MCF 10A (cell line): ENCODE measurements around the gene HRNR. TPM values are rescaled to one million over a fixed set of nuclear protein-coding genes. Genes with fewer than 3 reads are reported as not detected.
"Not testable (repeated sequence)": the region's sequence is repeated elsewhere in the genome, so short reads cannot be mapped to it uniquely, and the experiment has no call there.

ENCODE experiments used
- BruUV-seq: library from RNA; stranded (reverse); fragments of 400-500 nt; replicated peaks from 2 replicates; lab custom pipeline; 2021; lab: Mats Ljungman, UMichigan
- CTCF ChIA-PET: fragments of 300-600 bp; sonication (Branson Sonifier 250); formaldehyde crosslinking; extraction: SDS; loops from one replicate; lab custom pipeline; 2021; ENCODE audit warnings: antibody characterized with exemption, inconsistent platforms; lab: Yijun Ruan, JAX
- POLR2A ChIA-PET: fragments of 300-600, 350-650 bp; sonication (Branson Sonifier 250); formaldehyde crosslinking; extraction: SDS; loops from one replicate; lab custom pipeline; 2020; ENCODE audit warnings: antibody characterized with exemption, inconsistent platforms; lab: Yijun Ruan, JAX
- DNase-seq: peaks from one replicate; pipeline ENCODE4 v3.0.0-alpha.2; 2018; ENCODE audit not compliant: unreplicated experiment
- H3K27ac Mint-ChIP-seq: one replicate; pipeline ENCODE4 v1.8.0; 2022; ENCODE audit warnings: mild to moderate bottlenecking, low read depth, mixed read lengths; ENCODE audit not compliant: unreplicated experiment
- H3K27me3 Mint-ChIP-seq: one replicate; pipeline ENCODE4 v1.8.0; 2022; ENCODE audit warnings: mixed read lengths; ENCODE audit not compliant: insufficient read depth, unreplicated experiment
- H3K36me3 Mint-ChIP-seq: one replicate; pipeline ENCODE4 v1.8.0; 2022; ENCODE audit warnings: mild to moderate bottlenecking, moderate library complexity, mixed read lengths; ENCODE audit not compliant: insufficient read depth, unreplicated experiment
- H3K4me1 Mint-ChIP-seq: one replicate; pipeline ENCODE4 v1.8.0; 2022; ENCODE audit warnings: mixed read lengths; ENCODE audit not compliant: insufficient read depth, unreplicated experiment
- H3K4me3 Mint-ChIP-seq: one replicate; pipeline ENCODE4 v1.8.0; 2022; ENCODE audit warnings: mild to moderate bottlenecking, moderate library complexity, mixed read lengths; ENCODE audit not compliant: unreplicated experiment
- H3K9me3 Mint-ChIP-seq: one replicate; pipeline ENCODE4 v1.8.0; 2022; ENCODE audit warnings: mixed read lengths; ENCODE audit not compliant: unreplicated experiment
- intact Hi-C: fragments of 100-400 bp; cut with micrococcal nuclease; formaldehyde crosslinking; loops from 2 replicates; pipeline ENCODE4 v1.14.1; 2022
- total RNA-seq: library from RNA; stranded (reverse); gene quantifications from 2 replicates; pipeline ENCODE4 v1.2.3, GENCODE V29; 2022
- TF ChIP-seq, protein P1 (sequence below): fragments of 200-600 bp; IDR thresholded peaks from one replicate; pipeline ENCODE4 v1.8.0; 2022; ENCODE audit warnings: antibody characterized with exemption, mild to moderate bottlenecking; ENCODE audit not compliant: unreplicated experiment

The HRNR gene
- total RNA-seq, 1 experiment from 2014 or later = not detected

DNA sequence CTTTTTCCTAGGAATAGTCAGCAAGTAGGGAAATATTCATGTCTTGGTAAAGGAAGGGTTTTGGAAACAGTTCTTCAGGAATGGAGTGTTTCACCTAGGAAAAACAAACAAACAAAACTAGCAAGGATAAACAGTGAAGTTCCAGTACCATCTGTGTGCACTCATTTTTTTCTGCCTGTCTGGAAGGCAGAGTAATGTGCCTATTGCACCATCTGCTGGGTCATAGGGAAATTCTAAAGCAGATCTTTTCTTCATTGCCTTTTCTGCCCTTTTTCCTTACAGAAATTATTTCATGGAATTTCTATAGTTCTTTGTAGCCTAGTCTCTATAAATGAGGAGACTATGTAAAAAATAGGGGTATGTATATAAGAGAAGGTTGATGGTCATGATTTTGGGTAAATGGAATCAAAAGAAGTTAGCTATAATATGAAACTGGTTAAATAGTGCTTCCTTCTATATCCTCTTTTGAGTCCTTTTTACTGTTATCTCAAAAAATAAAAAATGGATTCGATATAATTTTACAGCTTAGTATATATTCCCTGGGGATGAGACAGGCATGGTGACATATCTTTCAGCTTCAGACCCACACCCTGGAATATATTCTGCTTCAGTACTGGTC, 3.4 kb upstream of the HRNR start:
- CTCF ChIA-PET = interaction anchor here (0.7 to 7.9 kb wide), 42 partner anchors 8 to 337 kb away, joined by 3 to 124 read pairs (median 4); no protein-coding TSS in a partner anchor
- intact Hi-C loops = loop anchor here (1.0 to 10.0 kb wide), 5 partner anchors 38 to 231 kb away; no protein-coding TSS in a partner anchor
- no peaks in the 10 kb centered on the region for H3K9me3 Mint-ChIP-seq

DNA sequence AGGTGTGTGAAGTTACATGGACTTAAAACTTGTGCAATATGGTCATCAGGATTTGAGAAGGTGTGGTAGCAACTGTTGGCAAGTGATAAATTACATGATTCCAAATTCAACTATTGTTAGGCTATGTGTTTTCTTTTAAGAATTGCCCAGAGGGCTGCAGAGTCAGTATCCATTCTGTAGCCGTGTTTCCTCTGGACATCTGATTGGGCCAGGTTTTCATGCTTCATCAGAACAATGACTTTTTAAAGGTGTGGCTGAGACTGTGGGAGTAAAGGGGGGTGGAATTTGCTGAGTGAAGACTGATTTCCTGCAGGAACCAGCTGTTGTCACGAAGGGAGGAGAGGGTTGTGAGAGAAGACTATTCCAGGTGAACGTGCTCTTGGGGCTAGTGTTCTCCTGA, 1.7 kb upstream of the HRNR start:
- ChIA-PET CTCF (interaction anchor here (0.6 to 7.9 kb wide), 9 partner anchors 17 to 279 kb away, joined by 3 to 124 read pairs (median 4); no protein-coding TSS in a partner anchor), POLR2A (interaction anchor here (0.5 to 4.4 kb wide), 8 partner anchors 18 to 1384 kb away, joined by 3 to 22 read pairs (median 5); no protein-coding TSS in a partner anchor)
- no TSS peak for BruUV-seq
- TF ChIP-seq, protein P1, sequence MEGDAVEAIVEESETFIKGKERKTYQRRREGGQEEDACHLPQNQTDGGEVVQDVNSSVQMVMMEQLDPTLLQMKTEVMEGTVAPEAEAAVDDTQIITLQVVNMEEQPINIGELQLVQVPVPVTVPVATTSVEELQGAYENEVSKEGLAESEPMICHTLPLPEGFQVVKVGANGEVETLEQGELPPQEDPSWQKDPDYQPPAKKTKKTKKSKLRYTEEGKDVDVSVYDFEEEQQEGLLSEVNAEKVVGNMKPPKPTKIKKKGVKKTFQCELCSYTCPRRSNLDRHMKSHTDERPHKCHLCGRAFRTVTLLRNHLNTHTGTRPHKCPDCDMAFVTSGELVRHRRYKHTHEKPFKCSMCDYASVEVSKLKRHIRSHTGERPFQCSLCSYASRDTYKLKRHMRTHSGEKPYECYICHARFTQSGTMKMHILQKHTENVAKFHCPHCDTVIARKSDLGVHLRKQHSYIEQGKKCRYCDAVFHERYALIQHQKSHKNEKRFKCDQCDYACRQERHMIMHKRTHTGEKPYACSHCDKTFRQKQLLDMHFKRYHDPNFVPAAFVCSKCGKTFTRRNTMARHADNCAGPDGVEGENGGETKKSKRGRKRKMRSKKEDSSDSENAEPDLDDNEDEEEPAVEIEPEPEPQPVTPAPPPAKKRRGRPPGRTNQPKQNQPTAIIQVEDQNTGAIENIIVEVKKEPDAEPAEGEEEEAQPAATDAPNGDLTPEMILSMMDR = no peak
- H3K4me3 Mint-ChIP-seq = no peak overlapping the region
- H3K27ac Mint-ChIP-seq = peak overlapping the region; percentile 42
- H3K36me3 Mint-ChIP-seq = no peaks in the 10 kb centered on the region
- peak; percentile 86 for DNase-seq
- no peaks in the 10 kb centered on the region for H3K27me3 Mint-ChIP-seq
- peaks cover 17% of the 10 kb centered on the region for H3K4me1 Mint-ChIP-seq
- no peaks in the 10 kb centered on the region for H3K9me3 Mint-ChIP-seq
- intact Hi-C loops = loop anchor here (10.0 kb wide), 1 partner anchor 119 kb away; no protein-coding TSS in a partner anchor

More for the DNA sequence above, 3.4 kb upstream of the HRNR start:
- TF ChIP-seq, protein P1 = peak; percentile 79
- Mint-ChIP-seq H3K4me1 (peaks cover 17% of the 10 kb centered on the region), H3K4me3 (no peak overlapping the region), H3K27ac (no peak overlapping the region), H3K27me3 (no peaks in the 10 kb centered on the region), H3K36me3 (no peaks in the 10 kb centered on the region)
- POLR2A ChIA-PET = interaction anchor here (1.2 to 4.4 kb wide), 8 partner anchors 16 to 306 kb away, joined by 4 to 22 read pairs (median 6); no protein-coding TSS in a partner anchor
- DNase-seq = peak; percentile 66
- no TSS peak for BruUV-seq

DNA sequence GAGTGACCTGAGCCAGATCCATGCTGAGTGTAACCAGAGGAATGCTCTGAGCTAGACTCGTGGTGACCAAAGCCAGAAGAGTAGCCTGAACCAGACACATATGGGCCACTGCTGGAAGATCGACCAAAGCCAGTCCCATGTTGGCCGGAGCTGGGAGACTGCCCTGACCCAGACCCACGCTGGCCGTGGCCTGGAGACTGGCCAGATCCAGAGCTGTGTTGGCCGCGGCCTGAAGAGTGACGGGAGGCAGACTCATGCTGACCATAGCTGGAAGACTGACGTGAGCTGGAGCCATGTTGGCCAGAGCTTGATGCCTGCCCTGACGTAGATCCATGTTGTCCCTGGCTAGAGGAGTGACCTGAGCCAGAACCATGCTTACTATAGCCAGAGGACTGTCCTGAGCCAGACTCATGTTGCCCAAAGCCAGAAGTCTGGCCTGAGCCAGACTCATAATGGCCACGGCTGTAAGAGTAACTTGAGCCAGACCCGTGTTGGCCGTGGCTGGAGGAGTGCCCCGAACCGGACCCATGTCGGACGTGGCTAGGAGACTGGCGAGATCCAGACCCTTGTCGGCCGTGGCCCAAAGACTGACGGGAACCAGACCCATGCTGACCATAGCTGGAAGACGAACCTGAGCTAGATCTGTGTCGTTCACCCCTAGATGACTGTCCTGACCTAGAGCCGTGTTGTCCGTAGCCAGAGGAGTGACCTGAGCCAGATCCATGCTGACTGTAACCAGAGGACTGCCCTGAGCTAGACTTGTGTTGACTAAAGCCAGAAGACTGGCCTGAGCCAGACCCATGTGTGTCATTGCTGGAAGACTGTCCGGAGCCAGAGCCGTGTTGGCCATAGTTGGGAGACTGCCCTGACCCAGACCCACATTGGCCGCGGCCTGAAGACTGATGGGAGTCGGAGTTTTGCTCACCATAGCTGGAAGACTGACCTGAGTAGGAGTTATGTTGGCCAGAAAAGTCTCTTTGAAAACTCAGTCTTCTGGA, 3.5 kb downstream of the HRNR start:
- DNase-seq = no peak
- H3K4me1 Mint-ChIP-seq = peaks cover 4% of the 10 kb centered on the region
- TF ChIP-seq, protein P1 = no peak
- no peaks in the 10 kb centered on the region for H3K27me3 Mint-ChIP-seq
- ChIA-PET CTCF (interaction anchor here (0.6 to 1.4 kb wide), 7 partner anchors 32 to 245 kb away, joined by 3 to 5 read pairs (median 3); no protein-coding TSS in a partner anchor), POLR2A (interaction anchor here (0.6 to 1.0 kb wide), 2 partner anchors 58 to 362 kb away, joined by 3 read pairs; no protein-coding TSS in a partner anchor)
- no peak overlapping the region for H3K4me3 Mint-ChIP-seq
- intact Hi-C loops = loop anchor here (10.0 kb wide), 1 partner anchor 124 kb away; no protein-coding TSS in a partner anchor
- no peaks in the 10 kb centered on the region for H3K9me3 Mint-ChIP-seq
- H3K27ac Mint-ChIP-seq = no peak overlapping the region
- no TSS peak for BruUV-seq
- no peaks in the 10 kb centered on the region for H3K36me3 Mint-ChIP-seq

DNA sequence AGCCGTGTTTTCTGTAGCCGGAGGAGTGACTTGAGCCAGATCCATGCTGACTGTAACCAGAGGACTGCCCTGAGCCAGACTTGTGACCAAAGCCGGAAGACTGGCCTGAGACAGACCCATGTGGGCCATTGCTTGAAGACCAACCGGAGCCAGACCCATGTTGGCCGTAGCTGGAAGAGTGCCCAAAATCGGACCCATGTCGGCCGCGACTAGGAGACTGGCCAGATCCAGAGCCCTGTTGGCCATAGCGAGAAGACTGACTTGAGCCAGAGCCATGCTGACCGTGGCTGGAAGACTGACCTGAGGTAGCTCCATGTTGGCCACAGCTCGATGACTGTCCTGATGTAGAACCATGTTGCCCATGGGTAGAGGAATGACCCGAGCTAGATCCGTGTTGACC, 4.6 kb downstream of the HRNR start:
- BruUV-seq, H3K4me3 Mint-ChIP-seq, H3K27me3 Mint-ChIP-seq, H3K36me3 Mint-ChIP-seq, DNase-seq, H3K9me3 Mint-ChIP-seq, H3K4me1 Mint-ChIP-seq, intact Hi-C loops, H3K27ac Mint-ChIP-seq: not testable (repeated sequence)
- POLR2A ChIA-PET = interaction anchor here (1.0 kb wide), 1 partner anchor 361 kb away, joined by 3 read pairs; no protein-coding TSS in a partner anchor
- CTCF ChIA-PET = interaction anchor here (0.9 to 1.6 kb wide), 2 partner anchors 8 to 137 kb away, joined by 3 to 7 read pairs; no protein-coding TSS in a partner anchor
